Measurements from ENCODE around the gene TULP4.

DNA sequence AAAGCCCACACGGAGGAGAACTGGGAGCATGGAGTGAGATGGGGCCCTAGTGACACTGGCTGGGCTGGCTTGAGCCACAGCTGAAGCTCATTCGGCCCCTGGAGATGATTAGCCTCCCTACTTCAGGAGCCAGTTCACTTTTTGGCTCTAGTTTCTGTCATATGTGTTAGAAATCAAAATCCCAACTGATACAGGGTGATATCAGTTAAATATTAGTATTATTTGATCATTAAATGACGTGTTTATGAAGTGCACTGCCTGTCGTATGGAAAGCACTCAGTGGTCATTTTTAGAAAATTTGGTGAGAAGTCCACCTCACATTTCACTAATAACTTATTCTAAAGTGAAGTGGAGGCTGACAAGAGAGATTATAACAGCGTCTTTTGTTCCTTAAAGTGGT is 59.0 kb downstream of the TULP4 start:
- TF ChIP-seq, protein P1, sequence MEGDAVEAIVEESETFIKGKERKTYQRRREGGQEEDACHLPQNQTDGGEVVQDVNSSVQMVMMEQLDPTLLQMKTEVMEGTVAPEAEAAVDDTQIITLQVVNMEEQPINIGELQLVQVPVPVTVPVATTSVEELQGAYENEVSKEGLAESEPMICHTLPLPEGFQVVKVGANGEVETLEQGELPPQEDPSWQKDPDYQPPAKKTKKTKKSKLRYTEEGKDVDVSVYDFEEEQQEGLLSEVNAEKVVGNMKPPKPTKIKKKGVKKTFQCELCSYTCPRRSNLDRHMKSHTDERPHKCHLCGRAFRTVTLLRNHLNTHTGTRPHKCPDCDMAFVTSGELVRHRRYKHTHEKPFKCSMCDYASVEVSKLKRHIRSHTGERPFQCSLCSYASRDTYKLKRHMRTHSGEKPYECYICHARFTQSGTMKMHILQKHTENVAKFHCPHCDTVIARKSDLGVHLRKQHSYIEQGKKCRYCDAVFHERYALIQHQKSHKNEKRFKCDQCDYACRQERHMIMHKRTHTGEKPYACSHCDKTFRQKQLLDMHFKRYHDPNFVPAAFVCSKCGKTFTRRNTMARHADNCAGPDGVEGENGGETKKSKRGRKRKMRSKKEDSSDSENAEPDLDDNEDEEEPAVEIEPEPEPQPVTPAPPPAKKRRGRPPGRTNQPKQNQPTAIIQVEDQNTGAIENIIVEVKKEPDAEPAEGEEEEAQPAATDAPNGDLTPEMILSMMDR (IDR thresholded peaks at IDR 0.05): no peak
- no peak for TF ChIP-seq POLR2A (IDR thresholded peaks at IDR 0.05)

Measured in thyroid gland (tissue), 4 donors.